H9 (cell line): ENCODE data around the gene CLMN. TPM values are rescaled to one million over a fixed set of nuclear protein-coding genes. Genes with fewer than 3 reads are reported as not detected.

Experiments
- DNase-seq: peaks from one replicate; pipeline ENCODE4 v3.0.0-alpha.2; 2017
- H2AFZ ChIP-seq: one replicate; pipeline ENCODE4 v1.6.1; 2013; ENCODE audit warnings: mild to moderate bottlenecking, low read length, control low read depth, moderate library complexity
- H2AK5ac ChIP-seq: 2 replicates; pipeline ENCODE4 v1.6.1; 2013; ENCODE audit warnings: low read length, control low read depth, mixed read lengths; ENCODE audit not compliant: insufficient read length
- H2BK120ac ChIP-seq: one replicate; pipeline ENCODE4 v1.6.1; 2013; ENCODE audit warnings: low read depth, mild to moderate bottlenecking, low read length, control low read depth, inconsistent platforms; ENCODE audit not compliant: poor library complexity, severe bottlenecking
- H2BK12ac ChIP-seq: 2 replicates; pipeline ENCODE4 v1.6.1; 2013; ENCODE audit warnings: low read length, control low read depth, mixed read lengths, low read depth; ENCODE audit not compliant: insufficient read length
- H2BK15ac ChIP-seq: 2 replicates; pipeline ENCODE4 v1.6.1; 2013; ENCODE audit warnings: low read depth, low read length, control low read depth
- H2BK20ac ChIP-seq: one replicate; pipeline ENCODE4 v1.6.1; 2013; ENCODE audit warnings: low read depth, mild to moderate bottlenecking, low read length, control low read depth, inconsistent platforms; ENCODE audit not compliant: poor library complexity, severe bottlenecking
- H2BK5ac ChIP-seq: 2 replicates; pipeline ENCODE4 v1.6.1; 2013; ENCODE audit warnings: low read length, control low read depth, mixed read lengths; ENCODE audit not compliant: insufficient read length
- H3K14ac ChIP-seq: 2 replicates; pipeline ENCODE4 v1.6.1; 2013; ENCODE audit warnings: low read length, control low read depth; ENCODE audit not compliant: insufficient read depth
- H3K18ac ChIP-seq: 2 replicates; pipeline ENCODE4 v1.6.1; 2013; ENCODE audit warnings: low read depth, mild to moderate bottlenecking, mixed read lengths, low read length, control low read depth; ENCODE audit not compliant: insufficient read length
- H3K23ac ChIP-seq: 2 replicates; pipeline ENCODE4 v1.6.1; 2013; ENCODE audit warnings: low read length, control low read depth, mixed read lengths, low read depth; ENCODE audit not compliant: insufficient read length
- H3K23me2 ChIP-seq: 2 replicates; pipeline ENCODE4 v1.6.1; 2013; ENCODE audit warnings: low read depth, mild to moderate bottlenecking, mixed read lengths, low read length, control low read depth; ENCODE audit not compliant: insufficient read length, poor library complexity, severe bottlenecking
- H3K27ac ChIP-seq: 2 replicates; pipeline ENCODE4 v1.5.1; 2013; ENCODE audit warnings: low read length, control low read depth, mixed read lengths, low read depth; ENCODE audit not compliant: insufficient read length
- H3K27me3 ChIP-seq: 2 replicates; pipeline ENCODE4 v1.6.1; 2013; ENCODE audit warnings: low read length, control low read depth, inconsistent platforms; ENCODE audit not compliant: insufficient read depth
- H3K4ac ChIP-seq: 2 replicates; pipeline ENCODE4 v1.6.1; 2013; ENCODE audit warnings: low read depth, mild to moderate bottlenecking, control low read depth, inconsistent platforms, low read length, moderate library complexity
- H3K4me1 ChIP-seq: 2 replicates; pipeline ENCODE4 v1.6.1; 2013; ENCODE audit warnings: low read length, control low read depth, inconsistent platforms; ENCODE audit not compliant: insufficient read depth
- H3K4me2 ChIP-seq: 2 replicates; pipeline ENCODE4 v1.6.1; 2013; ENCODE audit warnings: low read length, control low read depth, mixed read lengths; ENCODE audit not compliant: insufficient read length, insufficient read depth
- H3K56ac ChIP-seq: 2 replicates; pipeline ENCODE4 v1.6.1; 2013; ENCODE audit warnings: low read depth, mild to moderate bottlenecking, mixed read lengths, low read length, control low read depth; ENCODE audit not compliant: insufficient read length
- H3K79me1 ChIP-seq: 2 replicates; pipeline ENCODE4 v1.6.1; 2013; ENCODE audit warnings: low read depth, mild to moderate bottlenecking, moderate library complexity, low read length, control low read depth, inconsistent platforms; ENCODE audit not compliant: insufficient read depth, poor library complexity, severe bottlenecking
- H3K79me2 ChIP-seq: 2 replicates; pipeline ENCODE4 v1.6.1; 2013; ENCODE audit warnings: low read length, control low read depth, inconsistent platforms; ENCODE audit not compliant: insufficient read depth
- H3K9ac ChIP-seq: 2 replicates; pipeline ENCODE4 v1.6.1; 2013; ENCODE audit warnings: low read length, control low read depth, mixed read lengths; ENCODE audit not compliant: insufficient read length; ENCODE audit errors: extremely low read depth
- H3K9me3 ChIP-seq: one replicate; pipeline ENCODE4 v1.6.1; 2013; ENCODE audit warnings: low read depth, low read length, inconsistent platforms; ENCODE audit not compliant: control insufficient read depth
- H3T11ph ChIP-seq: one replicate; pipeline ENCODE4 v1.6.1; 2013; ENCODE audit warnings: mild to moderate bottlenecking, low read length, control low read depth, inconsistent platforms
- H4K20me1 ChIP-seq: one replicate; pipeline ENCODE4 v1.6.1; 2013; ENCODE audit not compliant: control insufficient read depth, insufficient read length, insufficient read depth
- H4K5ac ChIP-seq: 2 replicates; pipeline ENCODE4 v1.6.1; 2013; ENCODE audit warnings: low read depth, mild to moderate bottlenecking, mixed read lengths, low read length, control low read depth; ENCODE audit not compliant: insufficient read length
- H4K8ac ChIP-seq: replicated peaks from 2 replicates; pipeline ENCODE4 v1.6.1; 2013; ENCODE audit warnings: low read length, control low read depth, mixed read lengths, low read depth; ENCODE audit not compliant: insufficient read length
- H4K91ac ChIP-seq: 2 replicates; pipeline ENCODE4 v1.6.1; 2013; ENCODE audit warnings: low read depth, mild to moderate bottlenecking, moderate library complexity, mixed read lengths, low read length, control low read depth; ENCODE audit not compliant: insufficient read length
- H3K27ac Mint-ChIP-seq, 3 experiments: 2 replicates in 2 of 3; 3 replicates in 1 of 3; pipeline ENCODE4 v1.8.0; 2020 to 2021; ENCODE audit warnings: mixed read lengths in 3 of 3, mild to moderate bottlenecking in 1 of 3, moderate library complexity in 1 of 3
- H3K27me3 Mint-ChIP-seq: 2 replicates; pipeline ENCODE4 v1.8.0; 2021; ENCODE audit warnings: low read depth, mild to moderate bottlenecking, moderate library complexity, mixed read lengths
- H3K36me3 Mint-ChIP-seq, 3 experiments: 2 replicates in 2 of 3; 3 replicates in 1 of 3; pipeline ENCODE4 v1.8.0; 2020 to 2021; ENCODE audit warnings: low read depth in 3 of 3, mixed read lengths in 3 of 3; ENCODE audit not compliant: insufficient read depth in 1 of 3
- H3K4me1 Mint-ChIP-seq, 2 experiments: 2 replicates each; pipeline ENCODE4 v1.8.0; 2020; ENCODE audit warnings: mixed read lengths in 2 of 2
- H3K4me3 Mint-ChIP-seq, 2 experiments: 2 replicates in 1 of 2; 3 replicates in 1 of 2; pipeline ENCODE4 v1.8.0; 2020 to 2021; ENCODE audit warnings: mild to moderate bottlenecking in 2 of 2, mixed read lengths in 2 of 2, moderate library complexity in 1 of 2
- H3K9me3 Mint-ChIP-seq, 2 experiments: 2 replicates in 1 of 2; 3 replicates in 1 of 2; pipeline ENCODE4 v1.8.0; 2020; ENCODE audit warnings: mild to moderate bottlenecking in 2 of 2, mixed read lengths in 2 of 2, moderate library complexity in 1 of 2
- CTCF ChIP-seq: fragments of 200-600 bp; sonication (generic); conservative IDR thresholded peaks from 3 replicates; pipeline ENCODE4 v1.8.0; 2021; ENCODE audit warnings: antibody characterized with exemption, mild to moderate bottlenecking
- WGBS: extraction: QIAGEN DNeasy Blood & Tissue Kit; methylation state at CpG from one replicate; pipeline ENCODE4 v1.1.7; 2013; ENCODE audit warnings: missing lambda C conversion rate, low lambda C conversion rate, mixed read lengths; ENCODE audit not compliant: insufficient read length; ENCODE audit errors: extremely low coverage; 5-methylcytosine and 5-hydroxymethylcytosine counted together
- total RNA-seq: library from RNA; stranded (reverse); gene quantifications from 2 replicates; pipeline ENCODE4 v1.2.1, GENCODE V29; 2021

CLMN gene
- total RNA-seq, 1 experiment from 2014 or later: 7.6 TPM

DNA sequence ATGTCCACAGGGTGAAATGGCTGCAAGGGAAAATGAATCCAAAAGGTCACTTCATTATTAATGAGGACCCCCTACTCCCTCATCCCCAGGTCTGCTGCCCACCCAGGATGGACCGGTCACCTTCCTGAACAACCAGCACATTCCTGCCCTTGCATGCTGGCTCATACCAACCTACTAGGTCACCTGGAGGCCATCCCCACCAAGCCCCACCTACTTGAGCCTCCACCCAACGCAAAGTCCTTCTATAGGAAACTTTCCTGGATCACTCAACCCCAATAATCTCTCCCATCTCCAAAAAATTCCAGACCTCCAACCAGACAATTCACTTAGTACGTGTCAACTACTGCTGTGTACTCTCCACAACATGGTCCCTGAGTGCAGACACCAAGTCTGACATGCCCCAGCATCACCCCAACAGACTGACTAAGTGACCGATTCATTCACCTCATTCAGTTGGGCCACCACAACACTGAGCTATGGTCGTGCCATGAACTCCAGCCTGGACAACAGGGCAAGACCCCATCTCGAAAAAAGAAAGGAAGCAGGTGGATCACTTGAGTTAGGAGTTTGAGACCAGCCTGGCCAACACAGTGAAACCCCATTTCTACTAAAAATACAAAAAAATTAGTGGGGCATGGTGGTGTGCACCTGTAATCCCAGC lies 18.1 kb downstream of the CLMN start:
- no peak overlapping the region for H3K4me3 Mint-ChIP-seq
- no peak overlapping the region for H3K27ac Mint-ChIP-seq
- no peak overlapping the region for H2BK15ac ChIP-seq
- no peak overlapping the region for H2AK5ac ChIP-seq
- H3K56ac ChIP-seq: no peak overlapping the region
- H2BK5ac ChIP-seq: no peak overlapping the region
- H4K20me1 ChIP-seq: no peaks in the 10 kb centered on the region
- no peak overlapping the region for H2BK20ac ChIP-seq
- H3K4me1 Mint-ChIP-seq: peaks cover 11 to 20% of the 10 kb centered on the region in 2 experiments
- H3K79me2 ChIP-seq: no peaks in the 10 kb centered on the region
- TF ChIP-seq CTCF: no peak
- no peak overlapping the region for H3K4me2 ChIP-seq
- no peak overlapping the region for H3K18ac ChIP-seq
- H3K14ac ChIP-seq: no peak overlapping the region
- no CpG with 5 or more reads among the region's 6 CpGs for WGBS
- H3K4ac ChIP-seq: no peak overlapping the region
- H3K9ac ChIP-seq: no peak overlapping the region
- H3K27me3 ChIP-seq: no peaks in the 10 kb centered on the region
- no peaks in the 10 kb centered on the region for H3K9me3 Mint-ChIP-seq
- no peaks in the 10 kb centered on the region for H3K4me1 ChIP-seq
- no peak overlapping the region for H2BK120ac ChIP-seq
- no peaks in the 10 kb centered on the region for H3K9me3 ChIP-seq
- no peak overlapping the region for H3K23ac ChIP-seq
- no peak overlapping the region for H4K5ac ChIP-seq
- no peak overlapping the region for H3T11ph ChIP-seq
- H3K23me2 ChIP-seq: peaks cover 3% of the 10 kb centered on the region
- H2BK12ac ChIP-seq: no peak overlapping the region
- no peak overlapping the region for H2AFZ ChIP-seq
- H3K36me3 Mint-ChIP-seq: peaks cover 0 to under 1% (median 0%) of the 10 kb centered on the region in 3 experiments; a peak in 2 of 7 replicates
- no peaks in the 10 kb centered on the region for H3K79me1 ChIP-seq
- DNase-seq: no peak
- H4K91ac ChIP-seq: no peak overlapping the region
- no peak overlapping the region for H4K8ac ChIP-seq
- peaks cover 1% of the 10 kb centered on the region for H3K27me3 Mint-ChIP-seq
- H3K27ac ChIP-seq: no peak overlapping the region
